Left lung (tissue), 10 donors: ENCODE measurements around the gene RALGPS1. TPM values are rescaled to one million over a fixed set of nuclear protein-coding genes. Genes with fewer than 3 reads are reported as not detected.

ENCODE experiments used
- ATAC-seq: fragments of 200-7000 bp; cut with Tn5 transposase; one replicate; pipeline ENCODE4 v1.9.1; 2020; ENCODE audit warnings: moderate library complexity
- DNase-seq, 4 donors: peaks; one replicate each; pipeline ENCODE4 v3.0.0-alpha.2; 2013 to 2020
- H3K27ac ChIP-seq, 2 donors: fragments of 200-600 bp; sonication (generic) in 1 of 2; one replicate each; pipeline versions ENCODE4 v1.5.0 to v1.8.0; 2020 to 2021
- H3K27me3 ChIP-seq, 2 donors: fragments of 200-600 bp; sonication (generic) in 1 of 2; one replicate each; pipeline versions ENCODE4 v1.5.0 to v1.8.0; 2020 to 2021
- H3K36me3 ChIP-seq, 2 donors: fragments of 200-600 bp; sonication (generic) in 1 of 2; one replicate each; pipeline versions ENCODE4 v1.5.0 to v1.8.0; 2020 to 2021
- H3K4me1 ChIP-seq, 2 donors: fragments of 200-600 bp; one replicate each; pipeline ENCODE4 v1.8.0; 2021
- H3K4me3 ChIP-seq, 2 donors: fragments of 200-600 bp; sonication (generic) in 1 of 2; one replicate each; pipeline versions ENCODE4 v1.5.0 to v1.8.0; 2020 to 2021; ENCODE audit warnings: mild to moderate bottlenecking in 1 of 2
- H3K9me3 ChIP-seq, 2 donors: fragments of 200-600 bp; sonication (generic) in 1 of 2; one replicate each; pipeline versions ENCODE4 v1.5.0 to v1.8.0; 2020 to 2021
- intact Hi-C, 2 donors: fragments of 100-400 bp; cut with DNase I; formaldehyde crosslinking; loops; one replicate each; pipeline versions ENCODE4 v1.11.2 to v1.14.2; 2022
- polyA plus RNA-seq, 6 donors: library from polyadenylated mRNA; unstranded; fragments of 120-200 nt; gene quantifications; one replicate each; pipeline ENCODE4 v1.2.1, GENCODE V29; 2013; ENCODE audit not compliant: insufficient read length in 6 of 6
- total RNA-seq, 2 donors: library from RNA; stranded (reverse); fragmentation: NEBNext Ultra II Directional; extraction: Animal tissue kit (Norgen Biotek cat#: 25700); gene quantifications; one replicate each; pipeline ENCODE4 v1.2.1, GENCODE V29; 2021
- TF ChIP-seq, protein P1 (sequence below), 2 donors: fragments of 200-600 bp; sonication (generic) in 1 of 2; IDR thresholded peaks; one replicate each; pipeline versions ENCODE4 v1.5.0 to v1.8.0; 2021; ENCODE audit warnings: antibody characterized with exemption in 2 of 2
- donor health status: DM: no; HTN: yes; CAD: no.
- donor health status: DM: no; HTN: no; CAD: no.

The RALGPS1 gene
- total and polyA plus RNA-seq, 8 donors: 11.9 to 27.6 (median 21.5) TPM

DNA sequence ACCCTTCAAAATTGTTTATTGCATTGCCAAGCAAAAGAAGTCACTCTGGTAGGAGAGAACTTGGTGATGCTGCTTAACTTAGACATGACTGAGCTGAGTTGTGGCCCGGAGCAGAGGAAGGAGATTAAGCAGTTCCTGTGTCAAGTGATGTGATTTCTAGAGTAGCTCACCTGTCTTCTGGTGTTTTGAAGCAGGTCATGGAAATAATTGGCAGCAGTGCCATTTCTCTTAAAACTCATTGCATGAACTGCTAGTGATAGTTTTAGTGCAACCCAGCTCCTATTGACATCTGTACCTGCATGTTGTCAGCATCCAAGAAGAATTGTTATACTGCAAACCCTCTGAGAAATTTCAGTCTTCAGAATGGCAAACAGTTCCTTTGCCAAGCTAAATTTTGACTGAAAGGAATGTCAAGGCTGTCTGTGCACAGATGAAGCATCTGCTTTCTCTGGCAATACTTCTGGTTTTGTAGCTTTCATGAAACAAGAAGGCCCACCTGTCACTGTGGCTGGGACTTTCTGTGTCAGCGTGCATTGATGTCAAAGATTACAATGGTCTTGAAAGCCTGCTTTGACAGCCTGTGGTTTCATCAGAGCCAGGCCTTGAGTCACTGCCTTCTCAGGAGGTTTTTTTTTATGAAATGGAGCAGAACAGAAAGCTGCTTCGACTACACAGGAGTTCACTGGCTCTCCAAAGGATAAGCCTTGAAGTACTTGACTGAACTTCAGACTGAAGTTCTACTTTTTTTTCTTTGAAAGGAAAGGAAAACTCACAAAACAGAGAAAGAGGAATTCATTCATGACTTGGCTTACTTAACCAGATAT lies 90.6 kb downstream of the RALGPS1 start:
- H3K27ac ChIP-seq: no peak overlapping the region
- intact Hi-C loops: no loop called here

DNA sequence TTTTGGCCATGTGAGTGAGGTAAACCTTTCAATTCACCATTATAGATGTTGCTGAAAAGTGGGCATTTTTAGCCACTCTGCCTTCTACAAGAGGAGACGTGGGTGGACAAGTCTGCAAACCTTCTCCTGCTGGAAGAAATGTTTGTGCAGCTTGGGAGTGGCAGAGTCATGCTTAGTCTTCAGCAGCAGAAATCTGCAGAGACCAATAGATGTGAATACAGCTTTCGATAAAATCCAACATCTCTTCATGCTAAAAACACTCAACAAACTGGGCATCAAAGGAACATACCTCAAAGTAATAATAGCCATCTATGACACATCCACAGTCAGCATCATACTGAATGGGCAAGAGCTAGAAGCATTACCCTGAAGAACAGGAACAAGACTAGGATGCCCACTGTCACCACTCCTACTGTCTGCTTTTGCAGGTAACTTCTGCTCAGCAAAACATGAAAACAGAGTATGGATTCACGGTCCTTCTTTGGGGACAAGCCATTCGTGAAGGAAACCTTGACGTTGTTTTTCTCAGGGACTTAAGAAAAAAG lies 91.3 kb downstream of the RALGPS1 start:
- intact Hi-C loops: no loop called here
- Histone ChIP-seq H3K4me1 (no peaks in the 10 kb centered on the region), H3K27ac (no peak overlapping the region), H3K36me3 (no peaks in the 10 kb centered on the region), H3K27me3 (no peaks in the 10 kb centered on the region), H3K9me3 (no peaks in the 10 kb centered on the region), H3K4me3 (no peak overlapping the region)
- ATAC-seq: no peak
- TF ChIP-seq, protein P1, sequence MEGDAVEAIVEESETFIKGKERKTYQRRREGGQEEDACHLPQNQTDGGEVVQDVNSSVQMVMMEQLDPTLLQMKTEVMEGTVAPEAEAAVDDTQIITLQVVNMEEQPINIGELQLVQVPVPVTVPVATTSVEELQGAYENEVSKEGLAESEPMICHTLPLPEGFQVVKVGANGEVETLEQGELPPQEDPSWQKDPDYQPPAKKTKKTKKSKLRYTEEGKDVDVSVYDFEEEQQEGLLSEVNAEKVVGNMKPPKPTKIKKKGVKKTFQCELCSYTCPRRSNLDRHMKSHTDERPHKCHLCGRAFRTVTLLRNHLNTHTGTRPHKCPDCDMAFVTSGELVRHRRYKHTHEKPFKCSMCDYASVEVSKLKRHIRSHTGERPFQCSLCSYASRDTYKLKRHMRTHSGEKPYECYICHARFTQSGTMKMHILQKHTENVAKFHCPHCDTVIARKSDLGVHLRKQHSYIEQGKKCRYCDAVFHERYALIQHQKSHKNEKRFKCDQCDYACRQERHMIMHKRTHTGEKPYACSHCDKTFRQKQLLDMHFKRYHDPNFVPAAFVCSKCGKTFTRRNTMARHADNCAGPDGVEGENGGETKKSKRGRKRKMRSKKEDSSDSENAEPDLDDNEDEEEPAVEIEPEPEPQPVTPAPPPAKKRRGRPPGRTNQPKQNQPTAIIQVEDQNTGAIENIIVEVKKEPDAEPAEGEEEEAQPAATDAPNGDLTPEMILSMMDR (IDR thresholded peaks at IDR 0.05): no peak
- no peak for DNase-seq

More for the DNA sequence above, 90.6 kb downstream of the RALGPS1 start:
- TF ChIP-seq, protein P1 (IDR thresholded peaks at IDR 0.05): no peak
- H3K36me3 ChIP-seq: no peaks in the 10 kb centered on the region
- no peaks in the 10 kb centered on the region for H3K27me3 ChIP-seq
- no peaks in the 10 kb centered on the region for H3K4me1 ChIP-seq
- H3K4me3 ChIP-seq: no peak overlapping the region
- peak; percentile 55 for ATAC-seq
- no peaks in the 10 kb centered on the region for H3K9me3 ChIP-seq
- DNase-seq: no peak

DNA sequence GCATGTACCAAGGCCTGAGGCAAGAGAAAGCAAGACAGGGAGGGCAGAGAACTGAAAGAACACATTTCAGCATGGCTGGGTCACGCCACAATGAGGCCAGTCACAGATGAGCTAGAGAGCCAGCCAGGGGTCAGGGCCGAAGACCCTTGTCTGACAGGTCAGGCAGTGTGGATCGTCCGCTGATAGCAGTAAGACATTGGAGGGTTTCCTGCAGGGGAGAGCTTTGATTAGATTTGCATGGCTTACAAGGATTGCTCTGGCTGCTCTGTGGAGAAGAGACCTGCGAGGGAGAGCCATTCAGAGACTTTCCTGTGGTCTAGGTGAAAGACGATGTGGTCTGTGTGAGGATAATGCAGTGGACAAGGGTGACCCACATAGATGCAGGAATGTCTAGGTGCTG lies 93.1 kb downstream of the RALGPS1 start:
- no peak overlapping the region for H3K27ac ChIP-seq
- DNase-seq (no peak), ATAC-seq (no peak)
- H3K9me3 ChIP-seq: no peaks in the 10 kb centered on the region
- H3K36me3 ChIP-seq: no peaks in the 10 kb centered on the region
- H3K4me3 ChIP-seq: no peak overlapping the region
- no peaks in the 10 kb centered on the region for H3K27me3 ChIP-seq
- intact Hi-C loops: no loop called here
- no peaks in the 10 kb centered on the region for H3K4me1 ChIP-seq
- TF ChIP-seq, protein P1 (IDR thresholded peaks at IDR 0.05): no peak

DNA sequence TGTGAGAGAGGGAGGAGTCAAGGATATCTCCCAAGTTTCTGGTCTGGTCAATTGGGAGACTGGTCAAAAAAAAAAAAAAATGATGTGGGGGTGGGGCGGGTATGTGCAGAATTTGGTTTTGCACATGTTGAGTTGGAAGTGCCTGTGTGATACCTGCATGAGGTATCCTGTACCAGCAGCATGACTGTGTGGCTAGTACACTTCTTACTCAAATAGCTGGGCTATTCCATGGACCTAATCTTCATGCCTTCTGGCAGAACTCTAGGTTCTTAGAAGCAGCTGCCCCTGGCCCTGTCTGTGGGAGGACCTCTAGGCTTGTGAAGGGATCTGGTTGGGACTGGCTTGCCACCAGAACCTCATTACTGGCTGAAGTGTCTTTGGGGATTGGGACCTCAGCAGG lies 93.5 kb downstream of the RALGPS1 start:
- DNase-seq (no peak), ATAC-seq (no peak)
- no peaks in the 10 kb centered on the region for H3K4me1 ChIP-seq
- H3K27me3 ChIP-seq: no peaks in the 10 kb centered on the region
- H3K27ac ChIP-seq: no peak overlapping the region
- H3K4me3 ChIP-seq: no peak overlapping the region
- intact Hi-C loops: no loop called here
- no peaks in the 10 kb centered on the region for H3K9me3 ChIP-seq
- no peaks in the 10 kb centered on the region for H3K36me3 ChIP-seq
- TF ChIP-seq, protein P1 (IDR thresholded peaks at IDR 0.05): no peak

DNA sequence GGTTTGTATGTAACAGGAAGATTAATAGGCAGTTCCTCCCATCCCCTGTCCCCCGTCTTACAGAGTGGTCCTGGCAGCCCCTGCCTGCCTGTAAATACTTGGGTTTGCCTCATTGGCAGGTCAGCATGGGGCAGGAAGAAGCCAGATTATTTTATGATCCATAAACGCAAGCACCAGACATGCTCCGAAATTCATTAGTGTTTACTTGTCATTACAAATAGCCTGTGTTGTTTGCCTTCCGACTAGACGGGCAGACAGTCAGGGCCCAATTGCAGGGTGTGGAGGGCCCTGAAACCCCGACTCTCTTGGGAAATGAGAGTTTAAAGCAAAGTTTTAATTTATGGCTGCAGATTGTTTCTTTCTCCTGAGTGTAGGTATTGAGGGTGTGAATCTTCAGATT lies 97.2 kb downstream of the RALGPS1 start:
- H3K27ac ChIP-seq: no peak overlapping the region
- ATAC-seq: no peak
- H3K4me1 ChIP-seq: no peaks in the 10 kb centered on the region
- H3K9me3 ChIP-seq: no peaks in the 10 kb centered on the region
- TF ChIP-seq, protein P1 (IDR thresholded peaks at IDR 0.05): no peak
- no peak overlapping the region for H3K4me3 ChIP-seq
- H3K27me3 ChIP-seq: no peaks in the 10 kb centered on the region
- intact Hi-C loops: no loop called here
- DNase-seq: no peak
- no peaks in the 10 kb centered on the region for H3K36me3 ChIP-seq
